ENCODE data around the gene DCLK1.

The DCLK1 gene

GRCh38 chr13:35891507-35892441 lies 239.4 kb downstream of the DCLK1 start:
- DNase-seq: peak; percentile 59

DNA sequence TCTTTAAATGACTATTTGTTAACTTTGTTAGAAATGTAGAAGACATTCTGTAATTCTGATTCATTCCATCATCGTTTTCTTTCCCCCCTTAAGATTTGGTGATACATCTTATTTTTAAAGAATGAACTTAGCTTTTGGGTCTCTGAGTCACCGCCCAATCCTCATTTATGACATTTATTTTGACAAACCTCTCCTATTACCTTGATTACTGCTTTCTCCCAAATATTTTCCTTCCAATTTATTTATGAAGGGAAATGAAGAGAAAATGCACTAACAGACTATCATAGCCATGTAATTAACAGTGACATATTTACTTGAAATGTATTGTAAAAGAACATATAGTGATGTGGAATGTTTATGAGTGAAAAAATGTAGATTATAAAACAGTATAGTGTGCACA lies 241.6 kb downstream of the DCLK1 start:
- DNase-seq: no peak

DNA sequence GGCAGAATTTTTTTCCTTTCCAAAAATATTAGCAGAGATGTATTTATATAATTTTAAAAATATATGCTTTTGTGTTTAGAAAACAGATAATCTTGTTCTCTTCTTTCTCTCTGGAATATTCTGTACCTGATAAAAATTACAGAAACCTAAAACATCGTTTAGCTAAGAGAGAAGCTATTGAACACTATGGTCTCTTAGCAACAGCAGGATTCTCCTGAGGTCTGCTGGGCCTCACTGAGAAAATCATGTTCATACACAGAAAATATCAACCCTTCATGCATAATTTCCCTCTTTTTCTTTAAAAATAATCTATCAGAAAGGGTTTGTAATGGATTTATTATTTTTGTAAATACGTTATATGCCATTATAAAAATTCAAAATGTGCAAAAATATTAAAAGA lies 242.2 kb downstream of the DCLK1 start:
- no peak for DNase-seq

DNA sequence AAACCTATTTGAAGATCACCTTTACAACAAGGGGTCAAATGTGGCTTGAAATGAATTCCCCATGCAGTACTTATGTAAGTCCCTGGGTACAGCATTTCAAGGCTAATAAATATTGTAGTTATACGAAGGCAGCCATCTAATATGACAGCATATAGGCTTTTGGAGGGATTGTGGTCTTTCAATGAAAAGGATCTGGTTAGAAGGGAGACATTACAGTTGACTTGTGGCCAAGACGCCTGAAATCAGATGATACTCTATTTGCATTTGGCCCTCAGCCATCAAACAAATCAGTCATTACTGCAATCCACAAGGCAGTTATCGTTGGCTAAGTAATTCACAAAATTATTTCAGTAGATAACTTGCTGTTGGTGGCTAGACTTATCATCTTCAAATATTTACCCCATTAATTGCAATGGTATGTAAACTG lies 242.7 kb downstream of the DCLK1 start:
- DNase-seq: no peak

GRCh38 chr13:35887115-35887666 lies 244.0 kb downstream of the DCLK1 start:
- DNase-seq: no peak

DNA sequence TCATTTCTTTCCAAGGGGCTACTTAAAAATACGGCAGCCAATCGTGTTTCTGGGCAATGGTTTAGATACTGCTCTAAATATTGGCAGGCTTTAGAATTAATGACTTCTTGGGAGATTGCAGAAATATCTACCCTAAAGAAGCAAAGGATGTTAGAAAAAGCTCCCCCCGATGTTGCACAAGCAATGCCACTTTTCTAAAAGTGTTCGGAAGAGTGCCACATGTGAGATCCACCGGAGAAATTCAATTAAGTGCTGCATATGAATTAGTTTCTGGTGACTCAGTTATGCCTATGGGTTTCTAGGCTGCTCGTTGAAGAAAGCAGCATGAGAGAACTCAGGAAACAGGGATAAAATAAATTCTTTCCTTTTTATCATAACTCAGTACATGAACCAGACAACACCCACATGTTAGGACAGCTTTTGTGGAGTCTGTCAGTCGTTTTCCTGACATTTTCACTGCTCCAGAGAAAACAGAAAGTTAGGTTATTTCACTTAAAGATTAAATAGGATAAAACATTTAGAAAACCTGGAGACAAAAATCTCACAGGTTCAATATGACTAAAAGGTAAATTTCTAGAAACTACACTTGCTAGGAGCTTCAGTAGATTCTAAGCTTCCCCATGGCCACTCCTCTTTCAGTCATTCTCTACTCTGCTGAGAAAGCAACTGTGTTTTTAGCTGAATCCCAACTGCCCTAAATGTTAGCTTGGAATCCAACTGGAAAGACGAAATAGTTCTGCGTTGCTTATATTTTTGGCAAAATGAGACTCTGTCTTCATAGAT lies 244.7 kb downstream of the DCLK1 start:
- no peak for DNase-seq

DNA sequence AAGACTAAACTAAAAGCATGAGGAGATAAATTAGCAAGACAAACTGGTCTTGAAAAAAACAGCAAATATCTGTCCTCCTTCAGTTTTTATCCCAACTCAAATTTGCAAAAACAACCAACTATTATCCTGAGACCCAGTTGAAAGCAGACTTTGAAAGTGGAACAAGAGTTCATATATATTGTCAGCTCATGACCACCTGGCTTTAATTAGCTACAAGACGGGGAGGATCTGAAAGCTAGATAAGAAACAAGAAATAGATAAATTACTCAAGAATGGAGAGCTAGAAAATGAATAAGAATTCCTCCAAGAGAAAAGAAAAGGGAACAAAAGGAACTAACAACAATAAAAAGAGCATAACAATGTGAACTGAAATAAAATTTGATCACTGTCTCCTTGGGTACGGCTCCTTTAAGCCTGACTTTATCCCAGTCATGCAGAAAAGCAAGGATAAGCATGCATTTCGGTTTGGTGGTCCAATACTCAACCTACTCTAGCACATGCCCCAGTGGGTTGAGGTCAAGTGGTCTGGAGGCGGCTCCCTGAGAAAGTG lies 246.9 kb downstream of the DCLK1 start:
- DNase-seq: no peak

GRCh38 chr13:35882722-35883497 lies 248.3 kb downstream of the DCLK1 start:
- no peak for DNase-seq

DNA sequence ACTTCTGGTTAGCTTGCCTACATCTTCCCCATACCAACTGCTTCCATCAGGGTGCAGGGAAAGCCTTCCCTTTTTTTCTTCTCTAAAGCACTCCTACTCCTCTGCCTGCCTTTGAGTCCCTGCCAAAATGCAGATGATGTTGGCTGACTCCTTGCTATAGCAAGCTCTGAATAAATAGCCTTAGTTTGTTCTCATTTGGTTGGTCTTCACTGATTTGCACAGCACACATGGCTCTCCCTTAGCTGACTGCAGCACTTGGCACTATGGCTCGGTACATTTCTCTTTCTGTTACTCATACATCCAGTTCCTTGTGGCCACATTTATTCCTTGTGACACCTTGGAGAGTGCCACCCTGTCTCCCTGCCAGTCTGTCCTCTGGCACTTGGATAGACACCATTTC lies 249.8 kb downstream of the DCLK1 start:
- no peak for DNase-seq

- DNase-seq: no peak
Observed at GRCh38 chr13:35879111-35879510, 252.1 kb downstream of the DCLK1 start.

GRCh38 chr13:35876601-35877000 lies 254.6 kb downstream of the DCLK1 start:
- no peak for DNase-seq

- DNase-seq: no peak
Observed at GRCh38 chr13:35874704-35875103, 256.5 kb downstream of the DCLK1 start.

DNA sequence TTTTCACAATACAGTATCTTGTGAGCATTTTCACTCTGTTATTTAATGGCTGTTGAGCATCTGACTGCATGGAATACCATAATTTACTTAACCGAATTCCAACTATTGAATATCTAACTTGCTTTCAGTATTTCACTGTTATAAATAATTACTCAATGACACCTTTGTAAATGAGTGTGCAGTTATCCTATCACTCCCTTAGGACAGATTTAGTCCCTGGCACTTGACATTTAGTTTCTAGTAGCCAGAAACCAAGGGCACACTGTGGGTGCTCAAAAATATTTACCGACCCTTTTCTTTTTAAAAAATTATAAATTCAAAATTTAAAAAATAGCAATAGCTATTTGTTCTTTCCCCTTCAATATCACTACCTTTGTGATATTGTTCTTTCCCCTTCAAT lies 258.8 kb downstream of the DCLK1 start:
- DNase-seq: no peak

DNA sequence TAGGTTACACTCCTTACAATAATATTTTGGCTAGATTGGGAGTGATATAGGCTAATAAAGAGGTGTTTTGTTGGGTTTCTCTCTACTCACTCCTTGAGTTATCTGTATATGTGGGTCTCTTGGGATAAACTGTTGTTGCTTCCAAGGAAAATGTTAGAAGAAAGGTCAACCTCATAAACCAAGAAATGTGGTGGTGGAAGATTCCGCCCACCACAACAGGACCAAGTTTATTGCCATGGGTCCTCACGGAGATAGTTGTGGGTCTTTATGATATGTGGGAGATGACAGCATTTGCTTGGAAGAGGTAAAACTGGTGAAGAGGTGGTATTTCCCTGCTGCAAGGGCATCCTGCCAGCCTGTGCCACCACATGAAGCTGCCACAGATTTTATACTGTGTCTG lies 259.6 kb downstream of the DCLK1 start:
- no peak for DNase-seq

DNA sequence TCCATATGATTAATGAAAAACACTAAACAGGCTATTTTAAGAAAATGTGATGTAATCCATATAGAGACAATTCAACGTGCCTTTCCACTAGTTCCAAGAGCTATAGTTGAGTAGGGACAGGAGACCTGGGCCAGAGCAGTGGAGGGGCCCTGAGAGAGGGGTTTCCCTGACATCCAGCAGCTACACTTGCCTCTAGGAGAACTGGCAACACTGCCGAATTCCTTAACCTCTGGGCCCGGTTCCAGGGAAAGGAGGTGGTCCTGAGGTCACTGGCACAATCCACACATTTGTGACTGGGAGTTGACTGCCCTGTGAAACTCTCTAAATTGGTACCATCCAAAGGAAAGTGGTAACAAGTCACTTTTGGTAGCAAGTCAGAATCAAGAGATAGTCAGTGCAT lies 264.4 kb downstream of the DCLK1 start:
- peak; percentile 37 for DNase-seq

DNA sequence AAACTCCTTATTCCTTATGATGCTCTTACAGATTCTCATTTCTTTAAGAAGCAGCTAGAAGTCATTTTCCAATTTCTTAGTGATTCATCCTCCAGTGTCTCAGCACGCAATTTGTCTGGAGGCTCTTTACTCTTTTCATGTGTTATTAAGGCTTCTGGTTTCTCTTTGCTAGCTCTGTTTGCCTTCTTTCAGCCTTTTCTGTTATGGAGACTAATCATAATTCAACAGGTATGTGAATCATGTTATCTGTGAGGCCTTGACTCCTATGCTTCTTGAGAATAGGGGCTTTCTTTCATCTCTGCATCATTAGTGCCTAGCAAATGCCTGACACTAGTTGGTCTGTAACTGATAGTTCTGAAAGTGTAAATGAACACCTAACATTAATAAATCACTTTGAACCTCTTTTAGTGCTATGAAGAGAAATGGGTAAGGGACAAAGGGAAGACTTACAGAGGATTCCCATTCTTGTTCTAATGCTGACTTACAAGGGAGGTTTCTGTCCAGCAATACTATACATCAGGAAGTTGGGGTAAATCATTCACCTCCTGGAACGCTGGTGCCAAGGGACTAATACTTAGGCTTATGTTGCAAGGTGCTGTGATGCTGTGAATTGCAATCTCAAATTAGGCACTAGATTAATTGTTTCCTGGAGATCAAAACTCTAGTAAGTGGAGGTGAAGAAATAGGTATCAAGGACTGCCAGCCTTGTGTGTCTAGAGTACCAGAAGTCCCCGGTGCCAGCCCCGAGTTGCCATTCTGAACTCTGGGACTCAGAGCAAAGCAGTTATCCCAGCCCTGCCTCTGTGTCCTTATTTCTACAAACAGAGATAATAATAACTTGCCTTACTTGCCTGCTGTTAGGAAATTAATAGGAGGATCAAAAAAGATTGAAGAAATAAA lies 265.6 kb downstream of the DCLK1 start:
- DNase-seq: no peak

DNA sequence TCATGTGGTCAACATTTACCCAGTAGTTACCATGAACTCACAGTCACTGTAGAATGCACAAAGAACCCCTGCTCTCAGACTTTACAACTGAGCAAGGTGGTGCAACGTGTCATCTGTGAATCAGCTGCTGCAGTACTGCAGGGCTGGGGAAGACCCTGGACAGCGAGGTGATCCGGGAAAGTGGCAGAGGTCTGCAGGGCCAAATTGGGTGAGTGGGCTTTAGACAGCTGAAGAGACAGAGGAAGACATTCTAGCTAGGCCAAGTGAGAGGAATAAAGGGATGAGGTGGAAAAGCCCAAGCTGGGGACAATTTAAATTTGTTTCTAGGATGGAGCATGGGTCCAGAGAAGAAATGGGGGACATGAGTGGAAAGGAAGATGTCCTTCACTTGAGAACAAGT lies 270.5 kb downstream of the DCLK1 start:
- DNase-seq: no peak

- no peak for DNase-seq
Observed at GRCh38 chr13:35859981-35860380, 271.2 kb downstream of the DCLK1 start.

DNA sequence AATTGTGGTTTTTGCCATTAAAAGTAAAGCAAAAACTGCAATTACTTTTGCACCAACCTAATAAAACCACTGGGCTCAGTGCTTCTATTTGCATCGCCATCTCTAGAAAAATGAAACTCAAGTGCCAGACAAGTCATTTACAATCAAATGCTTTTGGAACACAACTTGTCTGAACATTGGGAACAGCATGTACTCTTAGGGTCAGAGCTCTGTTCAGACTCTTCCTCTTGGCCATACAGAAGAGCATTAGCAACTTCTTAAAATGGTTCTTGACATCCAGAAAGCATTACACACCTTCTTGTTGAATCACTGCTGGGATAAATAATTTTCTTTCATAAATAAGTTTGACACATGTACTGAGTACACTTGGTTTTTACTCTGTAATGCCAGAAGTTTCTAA lies 272.5 kb downstream of the DCLK1 start:
- DNase-seq: no peak

DNA sequence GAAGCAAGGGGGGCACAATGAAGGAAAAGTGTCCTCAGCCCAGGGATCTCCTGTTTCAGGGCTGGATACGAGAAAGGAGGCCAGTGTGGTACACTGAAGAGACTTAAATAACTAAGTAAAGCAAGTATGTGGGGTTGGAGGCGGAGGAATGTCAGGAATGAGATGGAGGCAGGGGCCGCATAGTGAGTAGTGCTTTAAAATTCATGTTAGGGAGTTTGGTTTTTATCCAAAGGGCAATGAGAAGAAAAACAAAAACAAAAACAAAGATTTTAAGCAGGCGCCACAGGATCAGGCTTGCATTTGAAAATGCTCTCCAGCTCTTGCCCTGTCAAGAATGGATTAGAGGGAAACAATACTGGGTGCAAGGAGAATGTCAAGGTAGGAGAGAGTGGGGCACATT lies 273.4 kb downstream of the DCLK1 start:
- peak; percentile 81 for DNase-seq

- DNase-seq: no peak
Observed at GRCh38 chr13:35856721-35857364, 274.3 kb downstream of the DCLK1 start.
